Mononuclear cell (primary cell): ENCODE results near the gene FERMT1. TPM values are rescaled to one million over a fixed set of nuclear protein-coding genes. Genes with fewer than 3 reads are reported as not detected.
"Not testable (repeated sequence)": the region's sequence is repeated elsewhere in the genome, so short reads cannot be mapped to it uniquely, and the experiment has no call there.

Experiments
- H3K27me3 ChIP-seq: 2 replicates; pipeline ENCODE4 v1.6.0; 2011; ENCODE audit warnings: low read length, control low read depth; ENCODE audit not compliant: insufficient read depth
- H3K4me1 ChIP-seq: 2 replicates; pipeline ENCODE4 v1.5.1; 2011; ENCODE audit warnings: mild to moderate bottlenecking, low read length, control low read depth; ENCODE audit not compliant: insufficient read depth
- H3K4me3 ChIP-seq: 2 replicates; pipeline ENCODE4 v1.5.1; 2011; ENCODE audit warnings: mild to moderate bottlenecking, low read length, moderate library complexity
- H3K9me3 ChIP-seq: 2 replicates; pipeline ENCODE4 v1.5.1; 2011; ENCODE audit warnings: low read depth, mild to moderate bottlenecking, control low read depth, low read length
- total RNA-seq: library from RNA; depleted of rRNA; stranded (reverse); fragments of >200 nt; gene quantifications from one replicate; pipeline ENCODE4 v1.2.3, GENCODE V29; 2012

The FERMT1 gene
- total RNA-seq, 1 donor = under 0.01 TPM

- Histone ChIP-seq H3K9me3 (no peaks in the 10 kb centered on the region), H3K27me3 (no peaks in the 10 kb centered on the region), H3K4me1 (no peaks in the 10 kb centered on the region), H3K4me3 (no peak overlapping the region)
Measured at GRCh38 chr20:6066582-6066981, 56.2 kb downstream of the FERMT1 start.

DNA sequence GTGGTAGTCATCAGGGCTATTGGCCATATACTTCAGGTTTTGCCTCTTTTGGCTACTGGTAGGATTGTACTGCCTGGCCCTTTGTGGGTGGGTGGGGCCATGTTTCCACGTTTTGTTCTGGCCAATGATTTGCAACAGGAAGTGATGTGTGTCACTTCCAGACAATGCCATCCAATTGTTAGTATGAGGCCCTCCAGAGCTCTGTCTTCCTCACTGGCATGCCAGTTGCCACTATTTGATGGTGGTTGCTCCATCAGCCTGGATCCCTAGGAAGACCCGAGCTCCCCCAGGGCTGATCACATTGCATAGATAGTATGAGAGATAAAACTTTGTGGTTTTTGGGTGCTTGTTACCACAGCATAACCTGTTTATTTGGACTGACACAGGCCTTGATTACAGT, 61.3 kb downstream of the FERMT1 start:
- Histone ChIP-seq H3K9me3 (no peaks in the 10 kb centered on the region), H3K4me3 (no peak overlapping the region), H3K4me1 (no peaks in the 10 kb centered on the region), H3K27me3 (no peaks in the 10 kb centered on the region)

GRCh38 chr20:6060213-6060612, 62.6 kb downstream of the FERMT1 start:
- no peak overlapping the region for H3K4me3 ChIP-seq
- no peaks in the 10 kb centered on the region for H3K9me3 ChIP-seq
- no peaks in the 10 kb centered on the region for H3K27me3 ChIP-seq
- no peaks in the 10 kb centered on the region for H3K4me1 ChIP-seq

DNA sequence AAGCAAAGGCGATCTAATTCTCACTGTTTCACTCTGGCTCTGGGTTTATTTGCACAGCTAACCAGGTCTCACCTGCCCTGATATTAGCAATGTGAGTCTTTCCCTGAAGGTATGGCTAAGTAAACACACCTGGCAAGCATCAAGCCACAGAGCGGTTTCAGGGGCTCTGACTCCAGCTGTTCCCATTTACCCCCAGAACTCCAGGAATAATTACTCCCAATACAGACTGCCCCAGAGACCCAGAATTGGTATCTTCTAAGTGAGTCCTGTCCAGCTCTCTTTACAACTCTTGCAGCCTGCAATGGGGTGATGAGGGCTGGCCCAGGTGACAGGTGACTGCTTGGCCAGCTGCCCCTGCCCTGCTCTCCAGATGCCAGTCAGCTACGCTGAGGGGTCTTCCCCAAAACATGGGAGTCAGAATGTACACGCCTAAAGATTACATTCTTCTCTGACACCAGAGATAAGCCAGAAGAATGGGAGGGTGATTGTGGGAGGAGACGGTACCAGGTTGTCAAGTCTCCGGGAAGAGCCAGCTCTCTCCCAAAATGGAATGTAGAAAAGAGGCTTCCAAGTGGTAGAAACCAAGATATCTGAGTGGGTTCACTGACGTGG, 64.0 kb downstream of the FERMT1 start:
- Histone ChIP-seq H3K4me1 (no peaks in the 10 kb centered on the region), H3K9me3 (no peaks in the 10 kb centered on the region), H3K4me3 (no peak overlapping the region), H3K27me3 (peaks cover 2% of the 10 kb centered on the region)

- no peaks in the 10 kb centered on the region for H3K4me1 ChIP-seq
- H3K9me3 ChIP-seq = no peaks in the 10 kb centered on the region
- H3K4me3 ChIP-seq = no peak overlapping the region
- peaks cover 12% of the 10 kb centered on the region for H3K27me3 ChIP-seq
Measured at GRCh38 chr20:6057691-6058090, 65.1 kb downstream of the FERMT1 start.

DNA sequence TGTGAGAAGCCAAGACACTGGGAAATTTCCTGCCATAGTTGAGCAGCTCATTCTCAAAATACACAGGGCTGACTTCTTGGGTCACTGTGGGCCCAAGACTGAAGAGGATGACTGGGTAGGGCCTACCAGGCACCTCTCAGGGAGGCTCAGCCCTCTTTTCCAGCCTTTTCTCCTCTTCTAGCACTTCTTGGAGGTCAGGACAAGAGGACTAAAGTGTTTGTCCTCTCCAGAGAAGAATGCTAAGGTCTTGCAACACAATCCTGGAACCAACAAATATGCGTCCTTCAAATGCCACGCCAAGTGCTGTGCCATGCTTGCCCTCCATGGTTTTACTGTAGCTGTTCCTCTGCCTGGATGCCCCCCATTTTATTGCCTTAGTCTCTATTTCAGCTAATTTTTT, 65.7 kb downstream of the FERMT1 start:
- Histone ChIP-seq H3K27me3 (peaks cover 15% of the 10 kb centered on the region), H3K4me3 (no peak overlapping the region), H3K9me3 (no peaks in the 10 kb centered on the region), H3K4me1 (peaks cover 5% of the 10 kb centered on the region)

DNA sequence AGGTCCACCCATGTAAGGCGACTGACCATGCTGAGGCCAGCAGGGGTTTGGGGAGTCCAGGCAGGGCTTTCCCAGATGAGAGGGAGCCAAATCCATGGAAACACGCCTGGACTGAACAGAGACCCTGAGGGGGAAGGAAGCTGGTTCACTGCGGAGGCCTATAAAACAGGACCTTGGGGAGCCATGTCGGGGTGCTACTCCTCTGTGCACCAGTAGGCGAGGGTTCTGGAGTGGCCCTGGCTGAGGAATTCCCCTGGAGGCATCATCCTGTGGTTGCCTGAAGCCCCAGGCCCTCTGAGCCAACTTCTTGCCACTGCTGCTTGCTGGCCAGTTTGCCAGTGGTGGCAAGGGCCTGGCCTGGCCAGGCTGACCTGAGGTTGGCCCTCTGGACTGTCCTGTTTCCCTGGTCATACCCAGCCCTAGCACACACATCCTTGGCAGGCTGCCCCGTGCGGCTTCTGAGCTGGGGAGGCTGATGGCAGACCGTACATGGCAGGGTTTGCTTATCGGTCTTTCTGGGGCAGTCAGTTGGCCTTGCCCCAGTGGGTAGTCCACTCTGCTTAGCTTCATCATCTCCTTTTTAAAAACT, 66.8 kb downstream of the FERMT1 start:
- no peaks in the 10 kb centered on the region for H3K9me3 ChIP-seq
- peaks cover 25% of the 10 kb centered on the region for H3K27me3 ChIP-seq
- peaks cover 10% of the 10 kb centered on the region for H3K4me1 ChIP-seq
- H3K4me3 ChIP-seq = no peak overlapping the region

DNA sequence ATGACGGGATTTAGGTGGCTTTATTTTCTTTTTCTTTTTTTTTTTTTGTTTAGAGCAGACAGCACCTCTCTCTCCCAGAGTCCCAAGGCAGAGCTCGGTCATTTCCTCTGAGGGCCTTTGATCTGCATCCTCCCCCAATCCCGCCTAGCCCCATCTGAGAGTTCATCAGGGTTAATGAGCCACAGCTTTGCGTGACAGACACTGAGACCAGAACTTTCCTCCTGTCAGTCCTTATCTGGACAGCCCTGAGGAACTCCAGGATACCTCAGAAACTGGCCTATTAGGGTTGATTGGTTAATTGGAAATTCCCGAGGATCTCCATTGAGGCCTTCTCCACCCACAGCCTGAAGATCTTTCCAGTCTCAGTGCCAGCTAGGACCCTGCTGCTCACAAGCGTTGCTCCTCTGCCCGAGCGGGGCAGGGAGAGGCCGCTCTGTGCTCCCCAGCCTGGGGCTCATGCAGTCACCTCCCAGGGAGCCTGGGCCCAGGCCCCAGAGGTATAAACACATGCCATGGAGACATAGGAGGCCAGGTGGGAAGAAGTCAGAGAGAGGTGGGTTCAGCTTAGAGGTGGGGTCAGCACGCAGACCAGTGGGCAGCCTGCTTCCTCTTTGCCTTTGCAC, 67.6 kb downstream of the FERMT1 start:
- Histone ChIP-seq H3K4me3 (no peak overlapping the region), H3K4me1 (peaks cover 10% of the 10 kb centered on the region), H3K9me3 (no peaks in the 10 kb centered on the region), H3K27me3 (peaks cover 33% of the 10 kb centered on the region)

GRCh38 chr20:6054689-6055051, 68.2 kb downstream of the FERMT1 start:
- H3K27me3 ChIP-seq = peaks cover 33% of the 10 kb centered on the region
- not testable (repeated sequence) for H3K4me3 ChIP-seq, H3K4me1 ChIP-seq, H3K9me3 ChIP-seq

DNA sequence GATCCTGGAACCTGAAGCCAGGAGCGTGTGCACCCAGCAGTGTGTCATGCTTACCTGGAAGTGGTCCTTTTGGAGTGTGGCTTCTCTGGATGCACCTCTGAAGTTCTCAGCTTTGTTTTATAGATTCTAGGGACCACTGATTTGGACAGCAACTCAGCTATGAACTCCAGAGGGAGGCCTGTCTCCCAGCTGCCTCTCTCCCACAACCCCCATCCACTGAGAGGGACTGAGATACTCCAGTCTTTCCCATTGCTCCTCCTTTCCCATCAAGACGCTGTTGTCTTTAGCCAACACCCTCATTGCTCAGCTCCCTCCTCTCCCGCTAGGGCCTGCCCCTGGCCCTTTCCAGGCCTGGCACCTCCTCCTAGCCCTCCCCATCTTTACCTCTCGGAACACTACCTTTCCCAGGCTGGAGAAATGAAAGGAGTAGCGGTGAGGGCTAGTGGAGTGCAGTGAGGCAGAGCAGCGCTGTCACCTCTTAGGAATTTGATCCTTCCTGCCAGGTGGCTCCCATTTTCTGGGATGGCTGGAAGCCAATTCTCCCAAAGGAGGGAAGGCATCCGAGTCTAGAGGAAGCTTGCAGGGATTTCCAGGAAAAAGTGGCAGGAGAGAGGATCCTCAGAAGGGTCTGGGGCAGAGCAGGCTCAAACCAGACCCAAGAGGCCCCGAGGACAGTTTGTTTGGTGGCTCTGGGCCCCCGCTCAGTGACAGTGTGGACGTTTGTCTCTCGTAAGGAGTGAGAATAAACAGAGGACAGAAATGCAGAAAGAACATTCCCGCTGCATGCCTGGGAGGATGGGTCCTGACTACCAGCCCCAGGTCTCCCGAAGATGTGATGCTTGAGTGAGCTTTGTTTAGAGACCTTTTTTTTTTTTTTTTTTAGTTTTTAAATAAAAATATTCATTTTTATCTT, 68.8 kb downstream of the FERMT1 start, which contains the start of gene LRRN4:
Gene LRRN4 (minus strand): TSS at position 285 of the 913 bp plus-strand sequence. CDS start 1,261 bp downstream, outside the sequence.
- Histone ChIP-seq H3K27me3 (peaks cover 33% of the 10 kb centered on the region), H3K4me3 (no peak within 1 kb of the TSS), H3K9me3 (no peaks in the 10 kb centered on the region), H3K4me1 (peaks cover 10% of the 10 kb centered on the region)

- H3K9me3 ChIP-seq = no peaks in the 10 kb centered on the region
- no peak overlapping the region for H3K4me3 ChIP-seq
- peaks cover 33% of the 10 kb centered on the region for H3K27me3 ChIP-seq
- peaks cover 10% of the 10 kb centered on the region for H3K4me1 ChIP-seq
Measured at GRCh38 chr20:6053064-6053775, 69.6 kb downstream of the FERMT1 start.

GRCh38 chr20:6051505-6051904, 71.3 kb downstream of the FERMT1 start:
- Histone ChIP-seq H3K27me3 (peaks cover 33% of the 10 kb centered on the region), H3K9me3 (no peaks in the 10 kb centered on the region), H3K4me3 (no peak overlapping the region), H3K4me1 (peaks cover 10% of the 10 kb centered on the region)

GRCh38 chr20:6048391-6048790, 74.4 kb downstream of the FERMT1 start:
- Histone ChIP-seq H3K4me1 (peaks cover 10% of the 10 kb centered on the region), H3K4me3 (no peak overlapping the region), H3K27me3 (peaks cover 28% of the 10 kb centered on the region), H3K9me3 (no peaks in the 10 kb centered on the region)

GRCh38 chr20:6046432-6046831, 76.4 kb downstream of the FERMT1 start:
- Histone ChIP-seq H3K27me3 (peaks cover 11% of the 10 kb centered on the region), H3K9me3 (no peaks in the 10 kb centered on the region), H3K4me1 (no peaks in the 10 kb centered on the region), H3K4me3 (no peak overlapping the region)
